Measurements from ENCODE around the gene CCDC158.

- TF ChIP-seq, protein P1, sequence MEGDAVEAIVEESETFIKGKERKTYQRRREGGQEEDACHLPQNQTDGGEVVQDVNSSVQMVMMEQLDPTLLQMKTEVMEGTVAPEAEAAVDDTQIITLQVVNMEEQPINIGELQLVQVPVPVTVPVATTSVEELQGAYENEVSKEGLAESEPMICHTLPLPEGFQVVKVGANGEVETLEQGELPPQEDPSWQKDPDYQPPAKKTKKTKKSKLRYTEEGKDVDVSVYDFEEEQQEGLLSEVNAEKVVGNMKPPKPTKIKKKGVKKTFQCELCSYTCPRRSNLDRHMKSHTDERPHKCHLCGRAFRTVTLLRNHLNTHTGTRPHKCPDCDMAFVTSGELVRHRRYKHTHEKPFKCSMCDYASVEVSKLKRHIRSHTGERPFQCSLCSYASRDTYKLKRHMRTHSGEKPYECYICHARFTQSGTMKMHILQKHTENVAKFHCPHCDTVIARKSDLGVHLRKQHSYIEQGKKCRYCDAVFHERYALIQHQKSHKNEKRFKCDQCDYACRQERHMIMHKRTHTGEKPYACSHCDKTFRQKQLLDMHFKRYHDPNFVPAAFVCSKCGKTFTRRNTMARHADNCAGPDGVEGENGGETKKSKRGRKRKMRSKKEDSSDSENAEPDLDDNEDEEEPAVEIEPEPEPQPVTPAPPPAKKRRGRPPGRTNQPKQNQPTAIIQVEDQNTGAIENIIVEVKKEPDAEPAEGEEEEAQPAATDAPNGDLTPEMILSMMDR (IDR thresholded peaks at IDR 0.05): no peak
- no peak for TF ChIP-seq POLR2A (IDR thresholded peaks at IDR 0.05)
- TF ChIP-seq POLR2AphosphoS5 (IDR thresholded peaks at IDR 0.05): no peak
- no peak for TF ChIP-seq EP300 (IDR thresholded peaks at IDR 0.05)
Observed at GRCh38 chr4:76375703-76376102, 45.2 kb downstream of the CCDC158 start.

All from gastroesophageal sphincter (tissue), 3 donors.